Activated CD4-positive, alpha-beta T cell treated with anti-CD3 and anti-CD28 coated beads for 24 hours (primary cell): ENCODE data around the gene GRIK4.
"Not testable (repeated sequence)": the region's sequence is repeated elsewhere in the genome, so short reads cannot be mapped to it uniquely, and the experiment has no call there.

Experiments
- DNase-seq, 2 donors: peaks; one replicate each; pipeline ENCODE4 v3.0.0-alpha.2; 2020; ENCODE audit warnings: low read depth in 2 of 2

GRIK4 gene

DNA sequence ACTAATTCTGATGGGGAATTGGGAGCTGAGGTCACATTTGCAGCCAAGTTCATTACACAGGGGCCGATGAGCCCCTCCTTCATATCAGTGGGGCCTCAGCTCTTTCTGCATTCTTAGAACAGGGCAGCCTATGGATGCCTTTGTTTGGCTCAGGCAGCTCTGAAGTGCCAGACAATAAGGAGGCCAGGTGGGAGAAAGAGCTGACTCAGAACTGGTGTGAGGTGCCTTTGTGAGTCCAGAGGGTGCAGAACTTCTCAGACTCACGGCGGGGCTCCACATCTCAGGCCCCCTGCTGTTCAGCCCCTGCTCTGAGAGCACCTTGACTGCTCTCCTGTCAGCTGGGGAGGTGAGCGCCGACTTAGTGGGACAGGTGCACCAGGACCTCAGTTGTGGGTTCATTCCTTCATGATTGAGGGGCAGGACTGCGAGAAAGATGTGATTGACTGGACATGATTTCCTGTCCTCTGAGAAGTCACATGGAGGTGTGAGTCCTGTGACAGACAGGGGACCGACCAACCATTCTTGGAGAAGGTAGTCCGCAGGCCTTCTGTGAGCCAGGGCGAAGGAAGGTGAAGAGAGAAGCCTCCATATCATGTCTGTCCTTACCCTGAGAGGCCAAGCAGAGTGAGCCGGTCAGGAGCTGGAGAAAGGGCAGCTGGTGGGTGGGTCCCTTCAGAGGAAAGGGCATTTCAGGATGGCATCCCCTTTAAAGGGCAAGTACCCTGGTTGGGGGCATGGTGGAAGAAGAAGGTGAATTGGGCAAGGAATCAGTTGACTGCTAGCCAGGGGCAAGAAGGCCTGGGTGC is 267.3 kb downstream of the GRIK4 start:
- DNase-seq = no peak

GRCh38 chr11:120780239-120780638 is 268.7 kb downstream of the GRIK4 start:
- DNase-seq = no peak

DNA sequence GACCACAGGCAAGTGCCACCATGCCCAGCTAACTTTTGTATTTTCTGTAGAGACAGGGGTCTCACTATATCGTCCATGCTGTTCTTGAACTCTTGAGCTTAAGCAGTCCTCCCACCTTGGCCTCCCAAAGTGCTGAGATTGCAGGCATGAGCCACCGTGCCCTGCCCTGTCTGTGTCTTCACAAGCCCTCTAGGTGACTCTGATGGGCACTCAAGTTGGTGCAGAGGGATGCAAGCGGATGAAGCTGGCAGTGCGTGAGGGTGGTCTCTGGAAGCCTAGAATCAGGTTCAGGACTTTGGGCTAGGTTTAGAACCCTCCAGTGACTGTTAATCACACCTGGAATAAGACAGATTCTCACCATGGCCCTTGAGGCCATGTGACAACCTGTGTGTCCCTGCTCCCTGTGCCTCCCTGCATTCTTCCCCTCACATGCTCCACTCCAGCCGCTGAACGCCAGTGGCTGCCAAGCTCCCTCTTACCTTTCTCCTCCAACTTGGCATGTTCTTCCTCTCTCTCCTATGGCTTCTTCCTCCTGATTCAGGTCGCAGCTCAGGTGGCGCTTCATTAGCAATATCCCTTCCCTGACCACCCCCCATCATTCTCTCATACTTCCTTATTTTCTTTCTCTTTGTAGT is 270.1 kb downstream of the GRIK4 start:
- no peak for DNase-seq

DNA sequence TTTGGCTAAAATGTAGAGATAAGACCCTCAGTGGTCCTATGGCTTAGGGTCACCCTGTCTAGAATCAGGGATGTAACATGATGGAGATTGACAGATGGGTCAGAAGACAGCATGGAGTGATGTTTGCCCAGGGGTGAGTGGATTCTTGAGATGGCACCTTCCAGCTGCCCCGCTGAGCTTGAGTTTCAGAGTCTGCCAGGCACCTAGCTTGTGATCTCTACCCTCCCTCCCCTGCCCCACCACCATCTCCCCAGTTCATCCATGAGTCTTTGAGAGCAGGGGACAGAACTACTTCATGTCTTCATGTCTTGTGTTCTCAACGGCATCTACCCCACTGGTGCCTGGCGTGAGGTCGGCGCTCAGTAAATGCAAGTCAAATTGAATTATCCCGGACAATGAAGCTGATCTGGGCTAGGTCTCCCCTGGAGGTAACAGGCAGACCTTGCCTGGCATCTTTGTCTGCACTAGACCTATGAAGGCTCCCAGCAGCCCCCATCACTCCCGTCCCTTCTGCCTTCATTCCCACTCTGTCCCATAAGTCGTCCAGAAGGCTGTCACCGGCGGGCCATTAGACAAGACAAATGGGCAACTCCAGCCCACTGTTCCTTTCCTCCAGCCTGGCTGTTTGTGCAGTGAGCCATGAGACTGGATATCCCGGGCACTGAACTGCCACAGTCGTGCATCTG is 273.2 kb downstream of the GRIK4 start:
- no peak for DNase-seq

- DNase-seq = no peak
Measured at GRCh38 chr11:120785576-120785975, 274.0 kb downstream of the GRIK4 start.

GRCh38 chr11:120786206-120786735 is 274.7 kb downstream of the GRIK4 start:
- no peak for DNase-seq

DNA sequence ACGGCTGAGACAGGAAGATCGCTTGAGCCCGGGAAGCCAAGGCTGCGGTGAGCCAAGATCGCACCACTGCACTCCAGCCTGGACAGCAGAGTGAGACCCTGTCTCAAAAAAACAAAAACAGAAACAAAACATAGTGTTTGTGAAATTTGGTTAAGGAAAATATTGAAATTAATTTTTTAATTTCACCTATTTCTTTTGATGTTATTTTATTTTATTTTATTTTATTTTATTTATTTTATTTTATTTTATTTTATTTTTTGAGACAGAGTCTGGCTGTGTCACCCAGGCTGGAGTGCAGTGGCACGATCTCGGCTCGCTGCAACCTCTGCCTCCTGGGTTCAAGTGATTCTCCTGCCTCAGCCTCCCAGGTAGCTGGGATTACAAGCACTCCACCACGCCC is 275.7 kb downstream of the GRIK4 start:
- DNase-seq = not testable (repeated sequence)

- no peak for DNase-seq
Measured at GRCh38 chr11:120789391-120789790, 277.8 kb downstream of the GRIK4 start.

DNA sequence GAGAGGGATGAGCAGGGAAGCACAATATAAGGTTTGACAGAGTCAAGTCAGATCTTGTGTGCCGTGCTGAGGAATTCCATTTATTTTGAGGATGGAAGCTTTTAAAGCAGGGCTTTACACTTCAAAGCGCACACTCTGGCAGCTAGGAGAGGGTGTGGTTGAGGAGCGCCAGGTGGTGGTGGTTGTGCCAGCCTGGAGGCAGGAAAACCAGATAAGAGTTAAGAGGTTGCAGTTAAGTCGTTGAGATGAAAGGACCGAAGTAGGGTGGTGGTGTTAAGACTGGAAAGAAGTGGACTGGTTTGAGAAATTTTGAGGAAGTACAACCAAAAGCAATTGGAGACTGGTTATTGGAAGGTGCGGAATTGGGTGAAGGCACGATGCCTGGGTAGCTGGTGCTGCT is 280.8 kb downstream of the GRIK4 start:
- no peak for DNase-seq

DNA sequence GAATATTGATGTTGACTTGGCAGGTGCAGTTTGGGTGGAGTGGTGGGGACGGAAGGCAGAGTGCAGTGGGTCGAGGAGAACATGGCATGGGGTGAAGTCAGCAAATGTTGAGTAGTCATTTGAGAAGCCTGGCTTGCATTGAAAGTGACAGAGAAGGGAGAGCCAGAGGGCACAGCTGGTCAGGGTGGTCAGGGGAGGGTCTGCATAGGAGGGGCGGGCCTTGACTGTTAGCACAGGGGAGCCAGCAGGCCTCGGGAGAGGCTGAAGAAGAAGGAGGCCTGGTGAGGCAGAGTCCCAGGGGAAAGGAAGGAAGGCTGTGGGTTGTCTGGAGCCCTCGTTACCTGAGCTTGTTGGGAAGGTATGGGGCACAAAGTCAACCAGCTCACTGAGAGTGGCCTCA is 281.6 kb downstream of the GRIK4 start:
- no peak for DNase-seq

GRCh38 chr11:120793806-120794479 is 282.4 kb downstream of the GRIK4 start:
- DNase-seq = no peak

DNA sequence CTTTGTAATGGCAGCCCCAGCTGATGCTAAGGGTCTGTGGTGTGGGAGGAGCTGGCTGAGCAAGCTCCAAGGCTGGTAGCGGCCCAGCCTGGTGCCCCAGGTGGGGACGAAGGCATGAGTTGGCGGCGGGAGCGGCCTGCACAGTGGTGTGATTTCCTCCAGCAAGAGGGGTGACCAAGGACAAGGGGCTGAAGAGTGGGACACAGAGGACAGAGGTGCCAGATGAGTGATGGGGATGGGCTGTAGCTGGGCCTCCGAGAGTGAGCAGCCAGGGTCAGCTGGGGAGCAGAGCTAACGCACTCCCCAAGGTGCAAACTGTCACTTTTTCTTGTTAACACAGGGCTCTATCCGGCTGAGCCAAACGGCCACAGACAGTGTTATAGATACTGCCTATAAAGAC is 283.2 kb downstream of the GRIK4 start:
- DNase-seq = no peak

DNA sequence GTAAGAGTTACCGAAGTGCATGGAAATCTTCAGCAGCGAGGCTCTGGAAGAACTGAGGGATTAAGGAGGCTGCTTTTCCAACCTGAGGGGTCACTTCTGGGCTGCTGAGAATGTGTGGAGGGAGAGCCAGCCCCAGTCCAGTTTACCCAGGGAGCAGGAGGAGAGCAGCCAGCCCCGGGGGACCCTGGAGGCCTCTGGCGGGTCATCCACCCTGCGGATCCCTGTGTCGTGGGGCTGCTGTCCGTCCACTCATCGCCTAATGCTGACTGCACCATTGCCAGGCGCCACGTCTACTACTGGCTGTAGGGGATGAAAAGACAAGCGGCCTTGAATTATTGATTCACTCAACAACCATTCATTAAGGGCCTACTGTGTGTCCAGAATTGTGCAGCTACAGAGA is 283.6 kb downstream of the GRIK4 start:
- no peak for DNase-seq

DNA sequence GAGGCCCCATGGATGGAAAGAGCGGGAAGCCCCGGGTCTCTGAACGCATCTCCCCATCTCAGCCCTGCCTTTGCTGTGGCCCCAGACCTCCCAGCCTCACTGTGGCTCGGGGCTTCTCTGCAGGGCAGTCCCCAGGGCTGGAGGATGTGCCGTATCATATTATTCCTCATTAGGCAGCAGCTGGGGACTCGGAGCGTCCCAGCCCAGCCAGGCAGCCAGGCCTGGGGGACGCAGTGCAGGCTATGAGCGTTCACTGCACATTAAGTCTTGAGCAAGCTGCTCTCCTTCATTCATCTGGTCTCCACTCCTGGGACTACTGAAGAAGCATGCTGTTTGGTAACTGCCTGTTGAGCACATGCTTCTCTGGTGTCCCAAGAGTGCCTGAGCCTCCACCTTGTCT is 285.6 kb downstream of the GRIK4 start:
- no peak for DNase-seq

DNA sequence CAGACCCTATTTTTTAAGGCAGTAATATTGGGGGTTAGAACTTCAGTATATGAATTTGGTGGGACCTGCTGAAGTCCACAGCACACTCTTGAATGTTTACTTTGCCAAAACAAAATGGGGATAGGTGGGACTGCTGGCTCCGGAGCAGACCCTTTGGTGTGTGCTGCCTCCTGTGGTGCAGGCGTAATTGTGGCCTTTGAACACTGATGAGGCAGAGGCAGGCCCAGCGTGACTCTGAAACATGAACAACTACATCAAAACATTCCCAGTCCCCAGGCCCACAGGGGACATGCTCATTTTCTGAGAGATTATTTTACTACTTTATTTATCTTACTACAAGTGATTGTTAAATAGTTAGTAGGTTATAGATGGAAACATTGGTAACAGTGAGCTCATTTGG is 287.3 kb downstream of the GRIK4 start:
- DNase-seq = no peak

GRCh38 chr11:120800206-120800605 is 288.7 kb downstream of the GRIK4 start:
- DNase-seq = no peak

GRCh38 chr11:120801801-120802689 is 290.5 kb downstream of the GRIK4 start:
- DNase-seq = peak; percentile 23 to 28

DNA sequence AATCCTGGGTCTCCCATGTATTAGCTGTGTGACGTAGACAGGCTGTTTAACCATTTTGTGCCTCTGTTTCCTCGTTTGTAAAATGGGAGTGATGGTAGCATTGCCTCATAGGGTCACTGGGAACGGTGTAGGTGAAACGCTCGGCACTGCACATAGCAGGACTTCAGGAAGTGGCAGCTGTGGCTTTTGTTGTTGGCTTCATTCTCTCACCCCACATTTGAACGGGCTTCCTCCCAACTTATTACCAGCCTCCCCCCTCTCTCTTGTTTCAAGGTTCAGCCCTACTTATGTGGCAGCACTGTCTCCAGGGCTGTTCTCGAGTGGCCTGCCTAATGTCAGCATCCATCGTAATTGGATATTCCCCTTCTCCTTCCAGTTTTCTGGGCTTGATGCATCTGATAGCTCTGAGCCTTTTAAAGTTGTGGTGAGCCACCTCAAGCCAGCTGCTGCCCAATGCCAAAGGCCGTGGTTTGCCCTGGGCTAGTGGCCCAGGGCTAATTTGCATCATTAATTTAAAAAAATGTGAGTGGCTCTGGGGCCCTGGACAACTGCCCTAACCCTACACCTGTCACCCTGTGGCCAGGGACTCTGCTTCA is 294.5 kb downstream of the GRIK4 start:
- DNase-seq = no peak

DNA sequence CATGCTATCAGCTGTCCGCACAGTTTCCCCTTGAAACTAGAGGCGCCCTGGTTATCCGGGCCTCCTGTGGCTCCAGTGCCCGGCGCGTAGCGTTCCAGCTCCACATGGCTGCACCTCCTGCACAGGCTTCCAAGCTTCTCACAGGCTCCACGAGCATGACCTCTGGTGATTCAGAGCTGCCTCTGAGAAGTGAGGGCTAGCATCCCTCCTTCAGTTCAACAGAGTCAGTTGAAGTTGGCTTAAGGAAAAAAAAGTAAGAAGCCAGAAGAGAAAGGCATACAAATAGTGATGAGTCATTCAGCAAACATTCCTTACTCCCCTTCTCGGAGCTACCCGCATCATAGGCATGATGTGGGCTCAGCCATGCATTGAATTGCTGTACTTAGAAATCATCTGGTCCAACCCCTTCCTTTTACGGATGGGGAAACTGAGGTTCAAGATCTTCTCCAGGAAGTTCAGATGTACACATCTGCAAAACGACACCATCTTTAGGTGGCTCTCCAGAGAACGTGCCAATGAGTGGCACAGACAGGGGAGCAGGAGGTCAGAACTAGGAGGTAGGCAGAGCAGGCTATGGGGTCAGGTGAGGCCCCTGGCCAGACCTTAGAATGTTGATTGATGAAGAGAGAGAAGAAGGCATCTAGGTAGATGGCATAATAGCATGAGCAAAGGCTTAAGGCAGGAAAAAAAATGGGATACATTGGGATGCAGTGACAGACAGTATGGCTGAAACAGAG is 296.0 kb downstream of the GRIK4 start:
- no peak for DNase-seq

DNA sequence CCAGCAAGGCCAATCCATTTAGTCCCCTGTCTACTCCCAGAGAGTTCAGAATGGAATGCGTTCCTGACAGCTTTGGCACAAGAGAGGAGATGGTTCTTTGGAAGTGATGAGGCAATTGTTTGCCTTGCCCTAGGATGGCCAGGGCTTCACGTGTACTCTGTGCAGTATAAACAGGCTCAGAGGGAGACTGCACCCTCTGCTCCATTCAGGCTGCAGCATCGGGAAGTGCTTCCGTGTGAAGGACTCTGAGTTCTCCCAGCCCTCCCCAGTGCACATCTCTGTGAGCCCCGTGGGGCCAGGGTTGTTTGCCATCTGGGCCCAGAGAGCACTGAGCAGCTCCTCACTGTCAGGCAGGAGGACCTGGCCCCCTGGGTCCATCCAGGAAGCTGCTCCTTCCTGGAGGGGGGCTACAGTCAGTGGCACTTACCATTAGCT is 297.1 kb downstream of the GRIK4 start:
- DNase-seq = no peak
